GM12873 (cell line): ENCODE data around the gene IQSEC1.

Source experiments
- TF ChIP-seq, protein P1 (sequence below): IDR thresholded peaks from 2 replicates; pipeline ENCODE4 v1.5.1; 2012; ENCODE audit warnings: low read depth, mild to moderate bottlenecking, moderate library complexity, low read length, control low read depth; ENCODE audit not compliant: insufficient read depth; ENCODE audit errors: missing control alignments

The IQSEC1 gene

DNA sequence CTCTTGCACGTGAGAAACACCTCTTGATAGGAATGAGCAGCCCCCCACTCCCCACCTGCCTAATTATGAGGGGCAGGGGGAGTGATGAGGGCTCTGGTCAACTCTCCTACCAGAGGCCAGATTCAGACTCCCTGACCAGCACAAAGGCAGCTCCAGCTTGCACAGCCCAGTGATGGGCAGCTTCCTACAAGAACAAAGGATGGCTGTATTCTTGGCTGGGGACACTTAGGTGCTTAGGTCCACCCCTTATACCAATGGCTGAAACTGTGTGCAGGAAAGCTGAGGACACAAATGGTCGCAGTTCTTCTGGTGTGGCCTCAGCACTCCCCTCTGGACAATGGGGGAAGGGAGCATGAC, 81.8 kb downstream of the IQSEC1 start:
- TF ChIP-seq, protein P1, sequence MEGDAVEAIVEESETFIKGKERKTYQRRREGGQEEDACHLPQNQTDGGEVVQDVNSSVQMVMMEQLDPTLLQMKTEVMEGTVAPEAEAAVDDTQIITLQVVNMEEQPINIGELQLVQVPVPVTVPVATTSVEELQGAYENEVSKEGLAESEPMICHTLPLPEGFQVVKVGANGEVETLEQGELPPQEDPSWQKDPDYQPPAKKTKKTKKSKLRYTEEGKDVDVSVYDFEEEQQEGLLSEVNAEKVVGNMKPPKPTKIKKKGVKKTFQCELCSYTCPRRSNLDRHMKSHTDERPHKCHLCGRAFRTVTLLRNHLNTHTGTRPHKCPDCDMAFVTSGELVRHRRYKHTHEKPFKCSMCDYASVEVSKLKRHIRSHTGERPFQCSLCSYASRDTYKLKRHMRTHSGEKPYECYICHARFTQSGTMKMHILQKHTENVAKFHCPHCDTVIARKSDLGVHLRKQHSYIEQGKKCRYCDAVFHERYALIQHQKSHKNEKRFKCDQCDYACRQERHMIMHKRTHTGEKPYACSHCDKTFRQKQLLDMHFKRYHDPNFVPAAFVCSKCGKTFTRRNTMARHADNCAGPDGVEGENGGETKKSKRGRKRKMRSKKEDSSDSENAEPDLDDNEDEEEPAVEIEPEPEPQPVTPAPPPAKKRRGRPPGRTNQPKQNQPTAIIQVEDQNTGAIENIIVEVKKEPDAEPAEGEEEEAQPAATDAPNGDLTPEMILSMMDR, result no peak

DNA sequence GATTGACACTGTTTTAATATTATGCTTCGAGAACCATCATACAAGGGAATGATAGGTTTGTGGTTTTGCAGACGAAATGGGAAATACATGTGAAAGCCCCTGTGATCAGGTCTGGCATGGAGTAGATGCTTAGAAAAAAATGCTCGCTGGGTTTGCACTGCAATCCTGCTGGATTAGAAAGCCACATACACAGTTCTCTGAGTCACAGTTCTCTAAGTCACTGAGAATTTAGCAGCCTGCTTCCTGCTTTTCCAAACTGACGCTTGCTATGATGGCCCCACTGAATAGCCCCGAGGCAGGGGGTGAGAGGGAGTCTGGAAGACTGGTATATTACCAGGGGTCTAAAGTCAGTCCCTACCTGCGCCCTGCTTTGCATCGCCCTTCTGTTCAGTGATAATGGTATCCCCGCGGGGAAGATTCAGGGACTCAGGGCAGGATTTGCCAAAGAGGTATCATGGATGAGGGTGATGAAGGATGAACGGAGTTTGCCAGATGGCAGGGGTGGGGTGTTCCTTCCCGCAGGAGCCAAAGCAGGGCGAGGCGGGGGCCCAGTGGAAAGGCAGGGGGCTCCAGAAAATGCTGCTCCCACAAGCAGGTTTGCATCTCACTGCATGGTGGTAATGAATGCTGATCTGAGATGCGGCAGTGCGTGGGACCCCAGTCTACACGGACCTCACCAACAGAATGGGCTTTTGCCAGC, 82.3 kb downstream of the IQSEC1 start:
- TF ChIP-seq, protein P1, result no peak

DNA sequence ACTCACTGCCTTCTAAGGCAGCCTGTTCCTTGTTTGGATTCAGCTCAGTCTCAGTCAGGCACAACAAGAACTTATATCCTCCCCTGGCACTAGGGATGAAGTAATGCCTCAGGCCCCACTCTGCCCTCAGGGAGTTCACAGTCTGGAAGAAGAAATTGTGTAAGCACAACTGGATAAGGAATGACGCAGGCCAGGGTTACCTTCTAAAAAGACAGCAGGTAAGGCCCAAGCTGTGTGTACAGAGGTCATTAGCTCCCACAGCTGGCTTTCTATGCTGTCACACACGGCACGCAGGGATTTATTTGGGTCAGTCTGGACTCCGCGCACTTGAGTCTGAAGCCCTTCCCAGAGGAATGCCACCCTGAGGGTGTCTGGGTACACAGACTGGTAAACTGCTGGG, 82.9 kb downstream of the IQSEC1 start:
- TF ChIP-seq, protein P1, result no peak

DNA sequence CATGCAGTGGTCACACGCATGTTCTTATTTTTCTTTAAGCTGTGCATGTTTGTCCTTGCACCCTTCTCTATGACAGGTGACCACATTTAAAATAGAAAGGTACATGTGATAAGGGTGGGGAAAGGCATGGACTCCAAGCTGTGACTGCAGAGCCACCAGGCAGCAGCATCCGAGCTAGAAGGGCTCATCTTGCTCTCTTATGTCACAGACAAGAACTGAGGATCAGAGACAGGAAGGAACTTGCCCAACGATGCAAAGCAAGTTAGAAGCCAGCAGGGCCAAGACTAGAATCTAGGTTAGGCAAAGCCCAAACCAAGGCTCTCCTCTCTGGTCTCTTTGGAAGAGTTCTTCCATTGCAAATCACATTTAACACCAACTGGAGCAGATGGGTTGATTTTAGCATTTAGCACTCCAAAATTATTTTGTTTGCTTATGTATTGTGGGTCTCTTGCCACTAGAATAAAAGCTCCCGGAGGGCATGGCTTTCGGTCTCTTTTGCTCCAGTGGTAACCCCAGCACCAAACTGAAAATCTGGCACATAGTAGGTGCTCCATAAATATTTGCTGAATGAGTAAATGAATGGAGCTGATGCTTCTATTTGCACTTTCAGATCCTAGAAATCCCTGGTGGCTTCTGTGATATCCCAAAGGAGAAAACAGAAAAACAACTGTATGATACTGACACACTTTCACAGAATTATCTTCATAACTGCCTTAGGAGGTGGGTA, 84.3 kb downstream of the IQSEC1 start:
- TF ChIP-seq, protein P1, result no peak

DNA sequence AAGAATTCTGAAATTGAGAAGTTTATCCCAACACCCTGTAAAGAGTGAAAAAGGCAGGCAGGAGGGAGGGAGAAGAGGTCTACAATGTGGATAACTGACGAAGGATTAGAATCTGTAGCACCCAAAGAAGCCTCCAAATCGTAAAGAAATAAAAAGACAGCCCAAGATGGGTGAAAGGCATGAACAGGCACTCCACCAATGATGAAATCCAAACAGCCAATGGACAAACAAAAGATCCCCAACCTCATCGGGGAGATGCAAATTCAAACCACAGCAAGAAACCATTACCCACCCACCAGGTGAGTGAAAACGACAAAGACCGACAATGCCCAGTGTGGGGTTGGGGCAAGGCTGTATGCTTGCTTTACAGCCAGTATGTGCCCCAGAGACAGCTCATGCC, 85.6 kb downstream of the IQSEC1 start:
- TF ChIP-seq, protein P1, result no peak

DNA sequence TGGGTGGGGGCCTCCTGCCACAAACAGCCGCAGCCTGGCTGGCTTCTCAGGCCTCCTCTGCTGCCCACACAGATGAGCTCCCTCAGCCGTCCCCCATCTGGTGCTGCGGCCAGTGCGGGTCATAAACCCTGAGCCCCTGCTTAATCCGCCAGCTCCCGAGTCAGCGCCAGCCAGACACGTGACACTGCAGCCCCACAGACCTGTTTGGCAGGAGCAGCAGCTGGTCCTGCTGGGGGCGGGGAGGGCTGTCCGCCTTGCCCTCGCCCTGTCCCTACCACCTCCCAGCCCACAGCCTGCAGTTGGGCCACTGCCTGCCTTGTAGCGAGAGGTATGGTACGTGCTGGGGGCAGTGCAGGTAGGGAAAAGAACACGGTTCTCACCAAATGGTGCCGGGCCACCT, 86.2 kb downstream of the IQSEC1 start:
- TF ChIP-seq, protein P1, result no peak

DNA sequence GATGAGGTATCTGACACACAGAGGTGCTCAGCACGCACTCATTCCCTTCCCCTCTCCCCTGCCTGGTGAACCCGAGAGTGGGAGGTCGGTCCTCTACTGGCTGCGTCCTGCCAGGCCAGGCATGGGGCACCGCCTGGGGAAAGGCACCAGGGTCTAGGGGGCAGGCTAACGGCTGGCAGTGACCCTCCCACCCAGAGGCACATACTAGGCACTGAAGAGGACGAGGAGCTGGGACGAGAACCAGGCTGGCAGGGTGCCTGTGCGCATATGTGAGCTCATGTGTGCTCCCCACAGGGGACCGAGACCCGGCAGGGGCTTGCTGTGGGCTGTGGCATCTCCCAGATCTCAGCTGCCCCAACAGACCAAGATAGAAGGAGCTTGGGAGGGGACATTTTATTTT, 86.7 kb downstream of the IQSEC1 start:
- TF ChIP-seq, protein P1, result no peak
